ENCODE measurements around the gene TMEM181.
A peak's percentile ranks its signal among the peaks of the same experiment; 100 is the strongest.
"Not testable (repeated sequence)": the region's sequence is repeated elsewhere in the genome, so short reads cannot be mapped to it uniquely, and the experiment has no call there.

Gene TMEM181

GRCh38 chr6:158596861-158597260 lies 37.0 kb downstream of the TMEM181 start:
- no peak for DNase-seq (ENCODE audit: low spot score)

- no peak for DNase-seq (ENCODE audit: low spot score)
Measured at GRCh38 chr6:158597565-158597964, 37.7 kb downstream of the TMEM181 start.

GRCh38 chr6:158599635-158600034 lies 39.7 kb downstream of the TMEM181 start:
- DNase-seq (ENCODE audit: low spot score), result no peak

GRCh38 chr6:158603261-158604047 lies 43.6 kb downstream of the TMEM181 start:
- DNase-seq (ENCODE audit: low spot score), result no peak

- DNase-seq (ENCODE audit: low spot score), result no peak
Measured at GRCh38 chr6:158604048-158604406, 44.1 kb downstream of the TMEM181 start.

GRCh38 chr6:158605266-158605878 lies 45.5 kb downstream of the TMEM181 start:
- DNase-seq (ENCODE audit: low spot score), result peak; percentile 58

- DNase-seq (ENCODE audit: low spot score), result not testable (repeated sequence)
Measured at GRCh38 chr6:158606011-158606410, 46.1 kb downstream of the TMEM181 start.

GRCh38 chr6:158606935-158607334 lies 47.0 kb downstream of the TMEM181 start:
- no peak for DNase-seq (ENCODE audit: low spot score)

- no peak for DNase-seq (ENCODE audit: low spot score)
Measured at GRCh38 chr6:158607411-158608170, 47.7 kb downstream of the TMEM181 start.

GRCh38 chr6:158608221-158608620 lies 48.3 kb downstream of the TMEM181 start:
- DNase-seq (ENCODE audit: low spot score), result no peak

- no peak for DNase-seq (ENCODE audit: low spot score)
Measured at GRCh38 chr6:158609455-158610155, 49.7 kb downstream of the TMEM181 start.

GRCh38 chr6:158610319-158610968 lies 50.6 kb downstream of the TMEM181 start:
- no peak for DNase-seq (ENCODE audit: low spot score)

GRCh38 chr6:158611039-158611438 lies 51.1 kb downstream of the TMEM181 start:
- DNase-seq (ENCODE audit: low spot score), result no peak

- DNase-seq (ENCODE audit: low spot score), result no peak
Measured at GRCh38 chr6:158611541-158612370, 51.9 kb downstream of the TMEM181 start.

GRCh38 chr6:158614606-158615005 lies 54.7 kb downstream of the TMEM181 start:
- DNase-seq (ENCODE audit: low spot score), result not testable (repeated sequence)

GRCh38 chr6:158618289-158618688 lies 58.4 kb downstream of the TMEM181 start:
- DNase-seq (ENCODE audit: low spot score), result not testable (repeated sequence)

- no peak for DNase-seq (ENCODE audit: low spot score)
Measured at GRCh38 chr6:158619922-158620801, 60.3 kb downstream of the TMEM181 start.

- no peak for DNase-seq (ENCODE audit: low spot score)
Measured at GRCh38 chr6:158620963-158621693, 61.2 kb downstream of the TMEM181 start.
